Liver (tissue), 9 donors: ENCODE measurements around the gene UQCRH. TPM values are rescaled to one million over a fixed set of nuclear protein-coding genes. Genes with fewer than 3 reads are reported as not detected.

Source experiments
- DNase-seq: peaks from one replicate; pipeline ENCODE4 v3.0.0-alpha.2; 2017; ENCODE audit warnings: low spot score
- H3K27ac ChIP-seq, 2 donors: one replicate each; pipeline ENCODE4 v1.7.0; 2013; ENCODE audit warnings: inconsistent platforms in 2 of 2, low read length in 2 of 2, control low read depth in 1 of 2, low read depth in 1 of 2, mild to moderate bottlenecking in 1 of 2
- H3K27me3 ChIP-seq, 4 donors: one replicate each; pipeline versions ENCODE4 v1.6.1 to v1.7.0; 2013; ENCODE audit warnings: low read length in 3 of 4, inconsistent platforms in 1 of 4, mild to moderate bottlenecking in 1 of 4, moderate library complexity in 1 of 4; ENCODE audit not compliant: control insufficient read depth in 4 of 4, insufficient read depth in 4 of 4
- H3K36me3 ChIP-seq, 4 donors: one replicate each; pipeline versions ENCODE4 v1.6.1 to v1.7.0; 2013; ENCODE audit warnings: low read length in 3 of 4, mild to moderate bottlenecking in 3 of 4, low read depth in 1 of 4, moderate library complexity in 1 of 4; ENCODE audit not compliant: control insufficient read depth in 4 of 4, insufficient read depth in 3 of 4
- H3K4me1 ChIP-seq, 4 donors: one replicate each; pipeline versions ENCODE4 v1.6.1 to v1.7.0; 2013; ENCODE audit warnings: low read length in 3 of 4, mild to moderate bottlenecking in 3 of 4, moderate library complexity in 1 of 4; ENCODE audit not compliant: control insufficient read depth in 4 of 4, insufficient read depth in 4 of 4
- H3K4me3 ChIP-seq, 3 donors: one replicate each; pipeline versions ENCODE4 v1.6.1 to v1.7.0; 2013; ENCODE audit warnings: low read length in 3 of 3, control low read depth in 1 of 3, low read depth in 1 of 3, mild to moderate bottlenecking in 1 of 3
- H3K9ac ChIP-seq, 2 donors: one replicate each; pipeline ENCODE4 v1.7.0; 2013; ENCODE audit warnings: low read length in 2 of 2, mild to moderate bottlenecking in 2 of 2, moderate library complexity in 2 of 2, control low read depth in 1 of 2, low read depth in 1 of 2
- H3K9me3 ChIP-seq, 4 donors: one replicate each; pipeline versions ENCODE4 v1.6.1 to v1.7.0; 2013; ENCODE audit warnings: low read length in 3 of 4; ENCODE audit not compliant: control insufficient read depth in 4 of 4
- ATF3 ChIP-seq: IDR thresholded peaks from 2 replicates; pipeline ENCODE4 v1.6.1; 2016; ENCODE audit warnings: antibody characterized with exemption
- CTCF ChIP-seq: fragments of 150-350 bp; IDR thresholded peaks from 2 replicates; pipeline ENCODE4 v1.5.1; 2017; ENCODE audit warnings: improper control_type of control experiment, low read depth, low read length; ENCODE audit not compliant: missing input control
- FOXA1 ChIP-seq: IDR thresholded peaks from 2 replicates; pipeline ENCODE4 v1.6.1; 2016; ENCODE audit warnings: antibody characterized with exemption
- FOXA2 ChIP-seq: IDR thresholded peaks from 2 replicates; pipeline ENCODE4 v1.6.1; 2016; ENCODE audit warnings: antibody characterized with exemption
- GABPA ChIP-seq, 2 donors: IDR thresholded peaks in 1 of 2; conservative IDR thresholded peaks in 1 of 2; 2 replicates each; pipeline ENCODE4 v1.6.1; 2016; ENCODE audit warnings: antibody characterized with exemption in 2 of 2, mild to moderate bottlenecking in 1 of 2, moderate library complexity in 1 of 2
- HNF4A ChIP-seq, 2 donors: conservative IDR thresholded peaks; 2 replicates each; pipeline ENCODE4 v1.6.1; 2016; ENCODE audit warnings: antibody characterized with exemption in 2 of 2, mild to moderate bottlenecking in 2 of 2
- JUND ChIP-seq, 2 donors: IDR thresholded peaks; 2 replicates each; pipeline ENCODE4 v1.6.1; 2016; ENCODE audit warnings: antibody characterized with exemption in 2 of 2
- MAX ChIP-seq: IDR thresholded peaks from 2 replicates; pipeline ENCODE4 v1.6.1; 2016; ENCODE audit warnings: antibody characterized with exemption
- NR2F2 ChIP-seq: IDR thresholded peaks from 2 replicates; pipeline ENCODE4 v1.6.1; 2016; ENCODE audit warnings: antibody characterized with exemption
- REST ChIP-seq: IDR thresholded peaks from 2 replicates; pipeline ENCODE4 v1.6.1; 2016; ENCODE audit warnings: antibody characterized with exemption, mild to moderate bottlenecking
- RXRA ChIP-seq, 2 donors: IDR thresholded peaks; 2 replicates each; pipeline ENCODE4 v1.6.1; 2017 to 2018; ENCODE audit warnings: antibody characterized with exemption in 2 of 2, mild to moderate bottlenecking in 1 of 2
- TAF1 ChIP-seq: conservative IDR thresholded peaks from 2 replicates; pipeline ENCODE4 v1.6.1; 2016; ENCODE audit warnings: antibody characterized with exemption, mild to moderate bottlenecking
- YY1 ChIP-seq: IDR thresholded peaks from 2 replicates; pipeline ENCODE4 v1.6.1; 2016; ENCODE audit warnings: antibody characterized with exemption, mild to moderate bottlenecking
- ZBTB33 ChIP-seq: IDR thresholded peaks from 2 replicates; pipeline ENCODE4 v1.6.1; 2016; ENCODE audit warnings: antibody characterized with exemption
- WGBS: extraction: QIAGEN DNeasy Blood & Tissue Kit; methylation state at CpG from one replicate; pipeline ENCODE4 v1.1.7; 2013; 5-methylcytosine and 5-hydroxymethylcytosine counted together
- polyA plus RNA-seq, 2 donors: library from polyadenylated mRNA; stranded (reverse) in 1 of 2; unstranded in 1 of 2; fragments of 200-250 nt in 1 of 2; fragments of >200 nt in 1 of 2; fragmentation: Nextera tagmentation in 1 of 2; extraction: Ambion mirVana in 1 of 2; gene quantifications; one replicate each; pipeline versions ENCODE4 v1.2.1 to v1.2.3, GENCODE V29; 2013 to 2015
- total RNA-seq, 2 donors: library from RNA; depleted of rRNA; stranded (reverse); fragments of >200 nt; gene quantifications; one replicate each; pipeline ENCODE4 v1.2.3, GENCODE V29; 2014
- donor health status: healthy.
- donor health status: healthy.
- donor health status: healthy.
- donor health status: healthy.
- donor health status: healthy.

UQCRH gene
- total and polyA plus RNA-seq, 4 donors, result 158 to 220 (median 201) TPM

GRCh38 chr1:46342677-46343350, 39.3 kb downstream of the UQCRH start:
- TF ChIP-seq HNF4A (conservative IDR thresholded peaks at IDR 0.05), result no peak
- TF ChIP-seq JUND (IDR thresholded peaks at IDR 0.05), result no peak
- TF ChIP-seq GABPA (IDR thresholded peaks at IDR 0.05 in 1 of 2, conservative IDR thresholded peaks at IDR 0.05 in 1 of 2), result no peak
- no peak for TF ChIP-seq ZBTB33
- no peak for TF ChIP-seq FOXA2
- TF ChIP-seq NR2F2, result no peak
- TF ChIP-seq CTCF, result no peak
- TF ChIP-seq YY1, result no peak
- TF ChIP-seq RXRA (IDR thresholded peaks at IDR 0.05), result no peak
- TF ChIP-seq MAX, result no peak
- no peak for TF ChIP-seq TAF1
- 82% methylated on average over 8 of the region's 8 CpGs for WGBS
- peaks cover 2 to 23% (median 12%) of the 10 kb centered on the region in 4 donors for H3K36me3 ChIP-seq

GRCh38 chr1:46343351-46343695, 39.8 kb downstream of the UQCRH start:
- TF ChIP-seq NR2F2, result no peak
- no peak for TF ChIP-seq TAF1
- no peak for TF ChIP-seq ATF3
- no peak for TF ChIP-seq REST
- no peak for TF ChIP-seq FOXA1
- TF ChIP-seq RXRA (IDR thresholded peaks at IDR 0.05), result no peak
- Histone ChIP-seq H3K9me3 (no peaks in the 10 kb centered on the region), H3K27me3 (no peaks in the 10 kb centered on the region), H3K9ac (no peak overlapping the region), H3K36me3 (peaks cover 2 to 23% (median 12%) of the 10 kb centered on the region in 4 donors), H3K4me3 (no peak overlapping the region), H3K27ac (no peak overlapping the region), H3K4me1 (peaks cover 0 to 12% (median 9%) of the 10 kb centered on the region in 4 donors)
- 96% methylated on average over 4 of the region's 4 CpGs for WGBS
- no peak for DNase-seq

More at GRCh38 chr1:46342677-46343350, 39.3 kb downstream of the UQCRH start:
- H3K27ac ChIP-seq, result no peak overlapping the region
- no peaks in the 10 kb centered on the region for H3K9me3 ChIP-seq
- peaks cover 0 to 12% (median 9%) of the 10 kb centered on the region in 4 donors for H3K4me1 ChIP-seq
- no peak overlapping the region for H3K9ac ChIP-seq
- DNase-seq, result no peak
- no peak overlapping the region for H3K4me3 ChIP-seq
- H3K27me3 ChIP-seq, result no peaks in the 10 kb centered on the region
